Activated CD8-positive, alpha-beta memory T cell treated with anti-CD3 and anti-CD28 coated beads, Interleukin-2, amount 50 U/mL, for 24 hours (primary cell): Measurements from ENCODE around the gene SERPINF2.
"Not testable (repeated sequence)": the region's sequence is repeated elsewhere in the genome, so short reads cannot be mapped to it uniquely, and the experiment has no call there.

Source experiments
- DNase-seq: peaks from one replicate; pipeline ENCODE4 v3.0.0-alpha.2; 2020; ENCODE audit errors: extremely low read depth

The SERPINF2 gene

DNA sequence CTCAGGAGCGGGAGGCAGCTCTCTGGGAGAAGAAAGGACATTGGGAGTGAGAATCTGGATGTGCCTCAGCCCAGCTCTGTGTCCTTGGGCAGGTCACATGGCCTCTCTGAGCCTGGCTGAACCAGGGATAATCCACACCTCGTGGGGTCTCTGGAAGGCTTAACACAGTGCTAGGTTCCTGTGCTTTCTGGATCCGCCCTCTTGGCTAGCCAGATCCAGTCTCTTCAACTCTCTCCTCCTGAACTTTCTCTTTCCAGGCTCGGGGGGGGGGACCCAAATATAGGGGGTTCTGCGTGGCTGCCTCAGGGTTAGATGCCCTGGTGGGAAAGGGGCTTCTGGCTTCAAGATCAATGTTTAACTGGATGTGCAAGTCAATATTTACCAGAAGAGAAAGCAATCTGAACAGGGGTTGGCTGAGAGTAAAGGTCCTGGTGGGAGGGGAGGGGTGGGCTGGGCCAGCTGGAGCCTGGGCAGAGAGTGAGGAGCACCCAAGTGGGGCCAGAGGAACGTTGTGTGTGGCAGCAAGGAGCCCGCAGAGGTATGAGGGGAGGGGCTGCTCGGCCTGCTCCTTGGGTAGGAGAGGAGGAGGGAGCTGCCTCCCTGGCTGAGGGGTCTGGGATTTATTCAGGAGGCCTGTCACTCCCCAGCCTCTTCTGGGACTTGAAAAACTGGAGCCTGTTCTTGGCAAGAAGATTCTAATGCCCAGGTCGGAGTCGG, at the start of gene SERPINF2:
TSS of gene SERPINF2 (plus strand) at position 501 of the 717 bp plus-strand sequence. CDS start 2,125 bp downstream, outside the sequence.
- no peak for DNase-seq

DNA sequence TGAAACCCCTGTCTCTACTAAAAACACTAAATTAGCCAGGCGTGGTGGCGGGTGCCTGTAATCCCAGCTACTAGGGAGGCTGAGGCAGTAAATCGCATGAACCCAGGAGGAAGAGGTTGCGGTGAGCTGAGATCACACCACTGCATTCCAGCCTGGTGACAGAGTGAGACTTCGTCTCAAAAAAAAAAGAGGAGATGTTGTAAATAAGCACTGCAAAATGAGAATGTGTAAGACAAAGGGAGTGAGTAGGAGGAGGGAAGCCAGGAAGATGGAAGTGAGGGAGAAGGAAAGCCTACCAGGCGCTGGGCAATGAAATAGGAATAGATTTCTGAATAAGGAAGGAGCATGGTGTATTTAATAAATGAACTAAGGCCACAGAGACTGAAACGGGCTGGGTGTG, 49.3 kb upstream of the SERPINF2 start:
- DNase-seq = no peak

- DNase-seq = no peak
These were observed 47.3 kb upstream of the SERPINF2 start for GRCh38 chr17:1695365-1695764.

- no peak for DNase-seq
These were observed 45.0 kb upstream of the SERPINF2 start for GRCh38 chr17:1697681-1698080.

- not testable (repeated sequence) for DNase-seq
These were observed 42.8 kb upstream of the SERPINF2 start for GRCh38 chr17:1699891-1700290.

DNA sequence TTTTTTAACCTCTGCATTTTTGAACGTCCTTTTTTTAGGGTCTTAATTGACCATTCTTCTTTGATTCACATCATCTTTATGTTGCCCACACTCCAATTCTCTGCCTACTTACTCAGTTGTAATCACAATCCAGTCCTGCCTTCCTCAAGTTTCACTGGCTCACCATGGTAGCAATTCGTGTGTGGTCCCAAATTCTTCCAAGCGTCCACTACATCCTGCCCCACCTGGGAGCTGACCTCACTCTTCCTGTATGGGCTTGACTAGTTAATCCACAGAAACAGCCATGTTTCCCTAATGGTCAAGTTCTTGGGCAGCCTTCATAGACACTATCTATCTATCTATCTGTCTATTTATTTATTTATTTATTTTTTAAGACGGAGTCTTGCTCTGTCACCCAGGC, 39.6 kb upstream of the SERPINF2 start:
- no peak for DNase-seq

DNA sequence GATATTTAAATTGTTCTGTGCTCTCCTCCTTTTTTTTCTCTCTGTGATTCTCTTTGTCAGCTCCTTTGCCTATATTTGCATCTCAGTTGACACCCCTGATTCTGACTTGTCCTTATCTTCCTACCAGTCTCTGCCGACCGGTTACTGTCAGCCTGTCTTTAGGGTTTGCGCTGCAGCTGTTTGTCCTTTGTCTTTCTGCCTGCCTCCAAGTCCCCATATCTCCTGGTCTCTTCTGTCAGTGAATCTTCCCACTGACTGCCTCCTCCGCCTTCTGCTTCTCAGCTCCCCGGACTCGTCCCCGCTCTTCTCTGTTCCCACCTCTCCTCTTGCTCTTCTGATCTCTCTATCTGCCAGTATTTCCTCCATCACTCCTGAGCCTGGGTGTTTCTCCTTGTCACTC, 37.7 kb upstream of the SERPINF2 start:
- DNase-seq = no peak

DNA sequence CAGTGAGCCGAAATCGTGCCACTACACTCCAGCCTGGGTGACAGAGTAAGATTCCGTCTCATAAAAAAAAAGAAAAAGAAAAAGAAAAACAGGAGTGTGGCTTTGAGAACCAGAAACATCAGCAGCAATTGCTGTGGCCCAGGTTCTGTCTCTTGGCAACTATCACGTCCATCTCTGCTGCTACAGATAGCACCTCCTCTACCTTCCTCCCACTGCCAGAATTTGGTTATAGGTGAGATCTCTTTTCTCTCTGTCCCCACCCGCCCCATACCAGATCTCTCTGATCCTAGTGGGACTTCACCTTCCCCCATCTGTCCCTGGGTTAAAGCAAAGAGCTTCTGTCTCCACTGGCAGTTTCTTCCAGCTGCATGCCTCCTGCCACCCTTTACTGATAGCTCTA, 35.6 kb upstream of the SERPINF2 start:
- no peak for DNase-seq

DNA sequence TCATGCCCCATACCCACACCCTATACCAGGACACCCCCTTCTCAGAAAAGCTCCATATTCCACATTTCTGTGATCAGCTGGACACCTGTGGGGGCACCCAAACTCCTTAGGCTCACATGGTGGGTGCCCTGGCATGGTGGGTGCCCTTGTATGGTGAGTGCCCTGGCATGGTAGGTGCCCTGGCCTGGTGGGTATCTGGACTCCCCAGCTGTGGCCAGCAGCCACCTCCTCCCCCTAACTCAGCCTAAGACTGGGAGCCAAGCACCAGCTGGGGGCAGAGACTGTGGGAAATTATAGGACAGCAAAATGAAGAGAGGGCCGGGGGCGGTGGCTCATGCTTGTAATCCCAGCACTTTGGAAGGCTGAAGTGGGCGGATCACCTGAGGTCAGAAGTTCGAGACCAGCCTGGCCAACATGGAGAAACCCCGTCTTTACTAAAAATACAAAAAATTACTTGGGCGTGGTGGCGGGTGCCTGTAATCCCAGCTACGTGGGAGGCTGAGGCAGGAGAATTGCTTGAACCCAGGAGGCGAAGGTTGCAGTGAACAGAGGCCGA, 33.8 kb upstream of the SERPINF2 start:
- DNase-seq = not testable (repeated sequence)

GRCh38 chr17:1709403-1709951, 33.2 kb upstream of the SERPINF2 start:
- DNase-seq = no peak

GRCh38 chr17:1709971-1710806, 32.5 kb upstream of the SERPINF2 start, which contains the start of gene TLCD2:
Gene TLCD2, minus strand, starts transcription at chr17:1710377. Its CDS starts 135 bp downstream, at chr17:1710242.
- DNase-seq = no peak

- no peak for DNase-seq
These were observed 31.7 kb upstream of the SERPINF2 start for GRCh38 chr17:1710807-1711553.

- DNase-seq = no peak
These were observed 30.9 kb upstream of the SERPINF2 start for GRCh38 chr17:1711804-1712203.

- no peak for DNase-seq
These were observed 30.4 kb upstream of the SERPINF2 start for GRCh38 chr17:1712271-1712670.

GRCh38 chr17:1713160-1713877, 29.4 kb upstream of the SERPINF2 start:
- no peak for DNase-seq

DNA sequence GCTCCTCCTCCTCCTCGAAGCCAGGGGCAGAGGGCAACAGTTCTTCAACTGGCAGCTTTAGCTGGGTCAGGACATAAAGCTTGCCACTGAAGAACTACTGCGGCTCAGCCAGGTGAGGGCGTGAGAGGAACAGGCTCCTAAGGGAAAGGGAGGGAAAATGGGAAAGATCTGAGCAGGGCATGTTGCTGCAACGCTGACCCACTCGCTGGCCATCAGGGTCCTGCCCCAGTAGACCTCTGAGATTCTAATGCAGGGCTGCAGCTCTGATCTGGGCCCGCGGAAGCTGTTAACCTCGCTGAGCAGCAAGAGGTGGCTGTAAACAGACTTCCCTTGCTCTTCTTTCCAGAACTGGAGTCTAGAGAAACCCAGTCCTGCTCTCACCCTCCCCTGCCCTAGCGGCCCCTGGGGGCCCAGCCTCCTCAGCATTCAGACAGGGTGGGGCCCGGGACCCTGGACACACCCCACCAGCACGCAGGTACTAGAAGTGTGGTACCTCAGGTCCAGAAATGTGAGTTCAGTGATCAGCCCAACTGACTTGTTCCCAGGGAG, 28.7 kb upstream of the SERPINF2 start:
- DNase-seq = no peak

DNA sequence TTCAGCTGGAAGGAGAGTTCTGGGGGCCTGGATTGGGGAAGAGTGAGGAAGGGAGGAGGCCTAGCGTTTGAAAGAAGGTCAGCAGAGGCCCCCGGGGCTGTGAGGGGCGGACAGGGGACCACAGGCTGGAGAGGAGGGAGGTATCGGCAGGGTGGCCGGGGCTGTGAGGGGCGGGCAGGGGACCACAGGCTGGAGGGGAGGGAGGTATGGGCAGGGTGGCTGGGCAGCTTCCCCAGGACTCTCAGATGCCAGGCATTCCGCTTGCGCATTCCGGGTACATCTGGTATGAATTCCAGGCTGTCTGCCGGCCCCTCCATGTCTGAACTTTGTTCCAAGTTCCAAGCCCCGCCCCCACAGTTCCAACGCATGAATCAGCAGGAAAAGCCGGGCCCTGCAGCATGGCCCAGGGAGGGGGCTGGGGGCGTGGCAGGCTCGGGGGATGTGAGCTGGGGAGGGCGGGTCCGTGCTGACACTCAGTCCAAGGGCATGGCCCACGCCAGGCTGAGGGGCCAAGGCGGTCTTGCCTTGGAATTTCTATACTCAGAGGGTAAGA, 28.2 kb upstream of the SERPINF2 start:
- no peak for DNase-seq

- DNase-seq = no peak
These were observed 27.5 kb upstream of the SERPINF2 start for GRCh38 chr17:1714980-1715802.

DNA sequence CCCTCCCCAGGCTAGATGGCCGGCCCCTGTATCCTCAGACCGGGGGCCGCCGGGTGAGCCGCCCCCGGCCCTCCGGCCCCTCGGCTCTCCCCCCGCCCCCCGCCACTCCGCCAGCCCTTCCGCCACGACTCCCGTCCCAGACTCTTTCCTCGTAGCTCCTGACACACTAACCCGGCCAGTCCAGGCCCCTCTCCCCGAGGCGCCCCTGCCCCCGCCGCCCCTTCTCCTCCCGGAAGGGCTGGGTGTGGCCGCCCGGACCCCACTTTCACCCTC, 26.9 kb upstream of the SERPINF2 start:
- no peak for DNase-seq
